Body of pancreas (tissue), 4 donors: ENCODE measurements around the gene SLC35A3. TPM values are rescaled to one million over a fixed set of nuclear protein-coding genes. Genes with fewer than 3 reads are reported as not detected.

Experiments used
- ATAC-seq: fragments of 150-250 bp; one replicate; pipeline ENCODE4 v1.9.1; 2016
- DNase-seq, 4 donors: peaks; one replicate each; pipeline ENCODE4 v3.0.0-alpha.2; 2019
- H3K27ac ChIP-seq, 4 donors: fragments of 200-600 bp; sonication (generic); 1 replicate in 3 of 4; 2 replicates in 1 of 4; pipeline versions ENCODE4 v1.5.1 to v1.6.1; 2016 to 2019; ENCODE audit warnings: mild to moderate bottlenecking in 1 of 4, mixed read lengths in 1 of 4, moderate library complexity in 1 of 4
- H3K27me3 ChIP-seq, 2 donors: fragments of 200-600 bp; sonication (generic); one replicate each; pipeline ENCODE4 v1.6.0; 2016; ENCODE audit warnings: mild to moderate bottlenecking in 1 of 2
- H3K36me3 ChIP-seq, 2 donors: fragments of 200-600 bp; sonication (generic); replicated peaks in 1 of 2; 2 replicates each; pipeline ENCODE4 v1.5.1; 2016; ENCODE audit warnings: low read depth in 2 of 2; ENCODE audit not compliant: insufficient read depth in 1 of 2
- H3K4me1 ChIP-seq: fragments of 200-600 bp; sonication (generic); one replicate; pipeline ENCODE4 v1.6.0; 2016
- H3K4me3 ChIP-seq, 2 donors: fragments of 200-600 bp; sonication (generic); 1 replicate in 1 of 2; 2 replicates in 1 of 2; pipeline ENCODE4 v1.5.1; 2016 to 2019
- H3K9me3 ChIP-seq, 3 donors: fragments of 200-600 bp; sonication (generic); 1 replicate in 2 of 3; 2 replicates in 1 of 3; pipeline ENCODE4 v1.5.1; 2016
- CTCF ChIP-seq, 7 experiments: fragments of 450-650 bp in 4 of 7; fragments of 200-600 bp in 3 of 7; sonication (generic) in 3 of 7; IDR thresholded peaks; one replicate each; pipeline ENCODE4 v1.5.1; 2016 to 2019; ENCODE audit warnings: antibody characterized with exemption in 7 of 7
- POLR2A ChIP-seq, 3 donors: fragments of 450-650 bp; IDR thresholded peaks; one replicate each; pipeline ENCODE4 v1.6.1; 2016; ENCODE audit warnings: antibody characterized with exemption in 3 of 3, mild to moderate bottlenecking in 2 of 3
- WGBS, 2 donors: methylation state at CpG; one replicate each; pipeline ENCODE4 v1.1.5; 2017; 5-methylcytosine and 5-hydroxymethylcytosine counted together
- intact Hi-C: fragments of 100-400 bp; cut with DNase I; formaldehyde crosslinking; loops from one replicate; pipeline ENCODE4 v1.15.1; 2023
- total RNA-seq, 2 donors: library from RNA; depleted of rRNA; stranded (reverse); fragments of >200 nt; gene quantifications; one replicate each; pipeline ENCODE4 v1.1.0, GENCODE V29; 2016

The SLC35A3 gene
- total RNA-seq, 2 donors from 2014 or later: 11.5 to 26.5 TPM

- Histone ChIP-seq H3K27me3 (no peaks in the 10 kb centered on the region), H3K4me3 (no peak overlapping the region), H3K27ac (no peak overlapping the region), H3K4me1 (no peaks in the 10 kb centered on the region), H3K36me3 (no peaks in the 10 kb centered on the region), H3K9me3 (no peaks in the 10 kb centered on the region)
- 88 to 90% methylated on average over 1 of the region's 1 CpG for WGBS, 2 donors
- ATAC-seq: no peak
- TF ChIP-seq POLR2A (IDR thresholded peaks at IDR 0.05) (no peak), CTCF (IDR thresholded peaks at IDR 0.05) (no peak)
- intact Hi-C loops: no loop called here
- DNase-seq: no peak
Measured at GRCh38 chr1:99942723-99943122, 27.1 kb upstream of the SLC35A3 start.

GRCh38 chr1:99943223-99943794 is 26.5 kb upstream of the SLC35A3 start:
- H3K27ac ChIP-seq: no peak overlapping the region
- WGBS, 2 donors: 51 to 52% methylated on average over 7 of the region's 7 CpGs

GRCh38 chr1:99944192-99944591 is 25.6 kb upstream of the SLC35A3 start:
- H3K36me3 ChIP-seq: no peaks in the 10 kb centered on the region
- H3K4me1 ChIP-seq: no peaks in the 10 kb centered on the region
- no peak overlapping the region for H3K27ac ChIP-seq
- no peak overlapping the region for H3K4me3 ChIP-seq
- H3K27me3 ChIP-seq: no peaks in the 10 kb centered on the region
- ATAC-seq: no peak
- DNase-seq: no peak
- intact Hi-C loops: no loop called here
- no peaks in the 10 kb centered on the region for H3K9me3 ChIP-seq
- WGBS, 2 donors: 50 to 76% methylated on average over 1 of the region's 1 CpG
- TF ChIP-seq POLR2A (IDR thresholded peaks at IDR 0.05) (no peak), CTCF (IDR thresholded peaks at IDR 0.05) (no peak)

More at GRCh38 chr1:99943223-99943794, 26.5 kb upstream of the SLC35A3 start:
- no peak for ATAC-seq
- intact Hi-C loops: no loop called here
- no peaks in the 10 kb centered on the region for H3K9me3 ChIP-seq
- no peak overlapping the region for H3K4me3 ChIP-seq
- H3K4me1 ChIP-seq: no peaks in the 10 kb centered on the region
- no peaks in the 10 kb centered on the region for H3K27me3 ChIP-seq
- peak in 1 of 4 donors; percentile 24 for DNase-seq
- no peaks in the 10 kb centered on the region for H3K36me3 ChIP-seq
- TF ChIP-seq POLR2A (IDR thresholded peaks at IDR 0.05) (no peak), CTCF (IDR thresholded peaks at IDR 0.05) (no peak)

GRCh38 chr1:99945174-99945573 is 24.6 kb upstream of the SLC35A3 start:
- no peak for ATAC-seq
- Histone ChIP-seq H3K27me3 (no peaks in the 10 kb centered on the region), H3K27ac (no peak overlapping the region), H3K4me3 (no peak overlapping the region), H3K4me1 (no peaks in the 10 kb centered on the region), H3K9me3 (no peaks in the 10 kb centered on the region), H3K36me3 (no peaks in the 10 kb centered on the region)
- no peak for DNase-seq
- intact Hi-C loops: no loop called here
- TF ChIP-seq POLR2A (IDR thresholded peaks at IDR 0.05) (no peak), CTCF (IDR thresholded peaks at IDR 0.05) (no peak)
- WGBS, 2 donors: 63 to 67% methylated on average over 1 of the region's 1 CpG

GRCh38 chr1:99950486-99950885 is 19.3 kb upstream of the SLC35A3 start:
- no peaks in the 10 kb centered on the region for H3K36me3 ChIP-seq
- H3K27me3 ChIP-seq: no peaks in the 10 kb centered on the region
- H3K9me3 ChIP-seq: no peaks in the 10 kb centered on the region
- no peak for TF ChIP-seq CTCF (IDR thresholded peaks at IDR 0.05)
- no peak for TF ChIP-seq POLR2A (IDR thresholded peaks at IDR 0.05)
- H3K4me3 ChIP-seq: no peak overlapping the region
- H3K4me1 ChIP-seq: no peaks in the 10 kb centered on the region
- H3K27ac ChIP-seq: no peak overlapping the region
- ATAC-seq (no peak), DNase-seq (no peak)
- intact Hi-C loops: no loop called here
- WGBS, 2 donors: 56 to 60% methylated on average over 3 of the region's 3 CpGs
